ENCODE results near the gene NTMT2.
"Not testable (repeated sequence)": the region's sequence is repeated elsewhere in the genome, so short reads cannot be mapped to it uniquely, and the experiment has no call there.

Gene NTMT2

GRCh38 chr1:170145770-170146676, at the start of gene NTMT2:
TSS of gene NTMT2 (plus strand) at chr1:170145959. CDS start at chr1:170146108, 149 bp downstream.
- DNase-seq = no peak

GRCh38 chr1:170095976-170096748, 49.6 kb upstream of the NTMT2 start:
- DNase-seq = no peak

GRCh38 chr1:170096806-170097340, 48.9 kb upstream of the NTMT2 start:
- no peak for DNase-seq

- no peak for DNase-seq
Observed at GRCh38 chr1:170097449-170097948, 48.3 kb upstream of the NTMT2 start.

- not testable (repeated sequence) for DNase-seq
Observed at GRCh38 chr1:170113140-170113539, 32.6 kb upstream of the NTMT2 start.

DNA sequence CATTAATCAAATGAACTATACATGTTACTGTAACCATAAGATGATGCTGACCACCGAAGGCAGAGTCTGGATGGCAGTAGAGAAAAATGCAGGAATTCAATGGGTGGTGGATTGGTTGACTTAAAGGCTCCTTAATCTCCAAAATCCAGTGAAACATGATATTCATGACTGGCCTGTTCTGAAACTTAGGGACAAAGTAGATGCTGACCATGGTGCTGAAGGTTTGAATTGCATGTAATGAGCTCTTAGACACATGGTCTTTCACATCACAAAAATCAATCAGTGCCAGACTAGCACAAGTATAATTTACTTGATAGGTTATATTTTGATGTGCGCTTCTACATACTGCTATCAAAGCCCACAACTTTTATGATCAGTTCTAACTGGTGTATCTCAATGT, 30.9 kb upstream of the NTMT2 start:
- no peak for DNase-seq

DNA sequence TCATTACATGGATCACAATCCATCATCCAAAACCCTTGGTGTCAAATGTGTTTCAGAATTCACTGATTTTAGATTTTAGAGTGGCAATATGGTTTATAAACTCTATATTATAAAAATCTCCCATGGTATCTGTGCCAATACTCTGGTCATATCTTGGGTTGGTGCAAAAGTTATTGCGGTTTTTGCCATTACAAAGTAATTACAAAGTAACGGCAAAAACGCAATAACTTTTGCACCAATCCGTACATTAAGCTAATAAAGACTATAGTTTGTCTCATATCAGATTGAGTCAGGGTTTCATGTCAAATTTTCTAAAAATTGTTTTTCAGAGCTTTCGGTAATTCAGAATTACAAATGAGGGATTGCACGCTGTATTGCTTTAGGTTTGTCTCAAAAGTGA, 23.4 kb upstream of the NTMT2 start:
- no peak for DNase-seq

DNA sequence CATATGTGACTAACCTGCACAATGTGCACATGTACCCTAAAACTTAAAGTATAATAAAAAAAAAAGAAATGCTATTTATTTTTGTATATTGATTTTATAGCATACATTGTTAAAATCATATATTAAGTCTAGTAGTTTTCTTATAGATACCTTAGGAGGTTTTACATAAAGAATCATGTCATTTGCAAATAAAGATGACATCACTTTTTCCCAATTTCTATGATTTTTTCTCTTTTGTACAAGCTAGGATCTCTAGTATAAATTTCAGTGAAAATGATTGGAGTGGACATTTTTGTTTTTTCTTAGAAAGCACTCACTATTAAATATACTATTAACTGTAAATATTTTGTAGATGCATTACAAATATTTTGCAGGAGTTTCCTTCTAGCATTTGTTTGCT, 20.5 kb upstream of the NTMT2 start:
- no peak for DNase-seq

DNA sequence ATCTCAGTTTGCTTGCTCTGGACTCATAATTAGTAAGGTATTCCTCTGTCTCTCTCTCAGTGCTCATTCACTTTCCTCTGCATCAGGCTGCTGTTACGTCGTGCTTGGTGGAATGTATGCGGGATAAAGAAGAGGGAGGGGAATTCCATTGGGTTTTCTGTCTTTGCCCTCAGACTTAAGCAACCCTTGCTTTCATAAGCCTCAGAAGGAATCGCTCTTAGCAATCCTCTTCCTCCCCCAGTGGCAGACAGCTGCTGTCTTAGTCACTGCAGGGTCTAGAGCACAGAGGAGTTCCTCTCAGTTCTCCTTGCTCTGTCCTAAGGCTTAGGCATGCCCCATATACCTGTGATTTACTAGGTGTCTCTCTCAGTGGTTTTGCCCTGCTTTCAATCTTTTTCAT, 19.1 kb upstream of the NTMT2 start:
- no peak for DNase-seq

DNA sequence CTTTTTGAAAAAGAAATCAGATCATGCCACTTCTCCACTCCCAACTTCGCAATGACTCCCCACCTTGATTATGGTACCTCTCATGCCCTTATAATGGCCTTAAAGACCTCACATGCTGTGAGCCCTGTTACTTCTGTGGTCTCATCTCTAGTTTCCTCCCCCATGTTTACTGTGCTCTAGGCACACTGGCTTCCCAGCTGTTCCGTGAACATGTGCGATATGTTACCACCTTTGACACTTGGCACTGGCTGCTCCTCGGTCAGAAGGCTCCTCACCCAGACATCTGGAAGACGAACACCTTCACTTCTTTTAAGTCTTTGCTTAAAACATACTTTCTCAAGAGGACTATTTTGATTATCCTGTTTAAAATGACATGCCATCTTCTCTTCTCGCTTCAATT, 14.3 kb upstream of the NTMT2 start:
- no peak for DNase-seq

GRCh38 chr1:170131984-170132383, 13.8 kb upstream of the NTMT2 start:
- DNase-seq = no peak

DNA sequence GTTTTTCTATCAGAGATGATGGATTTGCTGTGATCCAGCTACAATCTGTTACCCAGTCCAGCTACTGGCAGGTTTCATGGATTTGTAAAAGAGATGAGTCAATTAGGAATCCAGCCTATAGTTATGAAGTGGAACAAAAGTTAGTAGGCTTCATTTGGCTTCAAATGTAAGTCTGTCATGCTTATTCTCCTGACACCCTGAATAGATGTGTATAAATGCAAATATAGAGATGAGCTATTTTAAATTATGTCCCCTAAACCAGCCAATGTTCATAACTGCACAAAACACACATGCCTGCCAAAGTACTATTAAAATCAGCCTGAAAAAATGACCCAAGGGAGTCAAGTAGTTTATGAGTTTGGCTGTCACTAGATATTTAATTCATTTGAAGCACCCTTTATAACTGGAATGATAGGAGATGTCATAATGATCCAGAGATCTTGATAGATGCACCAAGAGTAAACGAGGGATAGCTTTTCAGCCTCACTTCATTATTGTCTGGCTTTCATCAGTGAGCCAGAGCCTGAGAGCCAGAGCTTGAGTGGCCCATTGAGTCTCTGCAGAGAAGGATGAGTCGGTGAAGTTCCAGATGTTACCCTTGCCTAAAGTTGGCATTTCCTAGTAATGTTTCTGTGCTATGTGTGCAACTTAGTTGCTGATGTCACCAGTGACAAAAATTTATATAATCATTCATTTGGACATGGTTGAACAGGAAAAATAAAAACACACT, 11.8 kb upstream of the NTMT2 start:
- DNase-seq = no peak

DNA sequence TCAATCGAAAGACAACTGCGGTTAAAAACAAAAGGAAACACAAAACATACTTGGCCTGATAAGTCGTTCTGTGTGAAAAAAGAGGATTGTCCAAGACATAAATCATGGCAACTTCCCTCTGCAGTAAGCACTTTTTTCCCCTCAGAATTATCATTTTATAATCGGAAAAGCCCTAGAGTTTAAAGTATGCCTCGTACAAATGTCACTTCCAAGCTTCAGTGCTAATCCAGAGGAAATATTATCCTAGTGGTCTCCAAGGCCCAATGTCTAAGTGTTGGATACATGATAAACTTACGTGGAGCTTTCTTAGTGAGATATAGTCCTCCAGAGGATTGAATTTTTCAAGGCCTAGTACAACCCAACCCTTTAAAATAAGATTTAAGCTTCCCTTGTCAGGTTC, 11.2 kb upstream of the NTMT2 start:
- no peak for DNase-seq

GRCh38 chr1:170140371-170140770, 5.4 kb upstream of the NTMT2 start:
- no peak for DNase-seq

DNA sequence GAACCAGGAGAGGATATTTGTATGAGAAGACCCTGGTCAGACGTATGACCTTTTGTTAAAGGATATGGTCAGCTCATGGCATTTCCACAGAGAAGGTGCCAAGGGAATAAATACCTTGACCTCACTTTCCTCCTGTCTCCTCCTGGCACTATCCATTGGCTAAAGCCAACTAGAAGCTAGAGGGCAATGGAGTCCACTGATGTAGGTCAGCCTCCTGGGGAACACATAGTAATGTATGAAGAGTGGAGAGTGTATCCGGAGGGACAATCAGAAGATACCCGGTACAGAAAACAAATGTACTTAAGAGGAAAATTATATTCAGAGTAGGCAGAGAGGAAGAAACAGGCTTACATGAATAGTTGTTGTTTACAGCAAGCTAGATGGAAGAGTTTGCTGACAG, 698 bp upstream of the NTMT2 start:
- no peak for DNase-seq

GRCh38 chr1:170146720-170147263, 1.0 kb downstream of the NTMT2 start:
- DNase-seq = no peak

GRCh38 chr1:170149241-170149640, 3.5 kb downstream of the NTMT2 start:
- no peak for DNase-seq

- DNase-seq = no peak
Observed at GRCh38 chr1:170150016-170150415, 4.3 kb downstream of the NTMT2 start.

DNA sequence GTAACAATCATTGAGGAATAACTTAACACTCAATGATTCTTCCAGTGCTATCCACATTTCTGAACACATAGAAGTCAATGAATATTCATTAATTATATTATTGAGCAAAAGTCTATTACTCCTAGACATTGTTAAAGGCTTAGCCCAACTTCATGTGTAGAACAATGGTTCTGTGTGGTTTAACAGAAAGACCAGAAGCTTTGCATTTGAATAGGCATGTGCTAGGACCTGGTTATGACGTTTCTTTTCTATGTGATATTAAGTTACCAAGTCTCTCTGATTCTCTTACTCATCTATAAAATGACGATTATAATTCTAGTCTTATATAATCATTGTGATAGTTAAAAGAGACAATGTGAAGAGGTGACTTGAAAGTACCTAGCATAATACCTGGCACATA, 5.2 kb downstream of the NTMT2 start:
- no peak for DNase-seq

DNA sequence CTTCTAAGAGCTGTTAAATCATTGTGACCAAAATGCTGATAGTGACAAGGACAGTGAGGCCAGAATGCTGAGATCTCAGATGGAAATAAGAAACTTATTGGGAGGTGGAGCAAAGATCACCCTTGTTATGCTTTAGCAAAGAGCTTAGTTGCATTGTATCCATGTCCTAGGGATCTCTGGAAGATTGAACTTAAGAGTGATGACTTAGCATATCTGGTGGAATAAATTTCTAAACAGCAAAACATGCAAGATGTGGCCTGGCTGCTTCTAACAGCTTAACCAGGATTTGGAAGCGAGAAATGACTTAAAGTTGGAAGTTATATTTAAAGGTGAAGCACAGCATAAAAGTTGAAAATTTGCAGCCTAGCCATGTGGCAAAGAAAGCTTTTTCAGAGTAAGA, 7.7 kb downstream of the NTMT2 start:
- no peak for DNase-seq

DNA sequence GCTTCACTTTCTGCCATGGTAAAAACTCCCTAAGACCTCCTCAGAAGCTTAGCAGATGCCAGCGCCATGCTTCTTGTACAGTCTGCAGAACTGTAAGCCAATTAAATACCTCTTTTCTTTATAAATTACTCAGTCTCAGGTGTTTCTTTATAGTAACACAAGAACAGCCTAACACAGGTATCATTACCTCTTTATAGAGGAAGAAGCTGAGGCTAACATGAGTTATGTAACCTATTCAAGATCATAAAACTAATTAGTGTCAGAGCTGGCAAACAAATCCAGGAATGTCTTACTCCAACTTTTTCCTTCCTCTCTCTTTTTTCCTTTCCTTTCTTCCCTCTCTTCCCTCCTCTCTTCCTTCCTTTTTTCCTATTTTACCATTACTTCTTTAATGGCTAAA, 9.3 kb downstream of the NTMT2 start:
- no peak for DNase-seq

GRCh38 chr1:170156594-170156993, 10.8 kb downstream of the NTMT2 start:
- no peak for DNase-seq

DNA sequence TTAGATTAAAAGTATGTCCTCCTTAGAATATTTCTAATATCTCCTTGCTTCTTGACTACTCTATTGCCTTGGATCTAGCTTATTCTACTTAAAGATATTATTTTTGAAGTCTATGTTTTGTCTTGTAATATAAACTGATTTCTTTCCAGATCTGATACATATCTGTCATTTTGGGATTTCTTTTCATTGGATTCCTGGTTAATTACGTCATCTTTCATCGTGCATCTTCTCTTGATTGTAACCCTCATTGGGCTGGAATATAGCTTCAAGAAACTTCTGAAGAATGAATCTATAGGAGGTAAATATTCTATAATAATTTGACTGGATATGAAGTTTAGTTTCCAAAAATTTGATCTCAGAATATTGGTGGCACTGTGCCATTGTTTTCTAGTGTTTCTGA, 12.1 kb downstream of the NTMT2 start:
- no peak for DNase-seq
